Uterus (tissue), 2 donors: Measurements from ENCODE around the gene DLGAP3.

Source experiments
- POLR2A ChIP-seq, 2 donors: fragments of 450-650 bp; IDR thresholded peaks; one replicate each; pipeline ENCODE4 v1.6.1; 2016; ENCODE audit warnings: antibody characterized with exemption in 2 of 2, mild to moderate bottlenecking in 1 of 2, moderate library complexity in 1 of 2
- TF ChIP-seq, protein P1 (sequence below), 4 experiments: fragments of 200-600 bp in 2 of 4; fragments of 450-650 bp in 2 of 4; sonication (generic) in 2 of 4; IDR thresholded peaks; one replicate each; pipeline ENCODE4 v1.5.1; 2016 to 2019; ENCODE audit warnings: antibody characterized with exemption in 4 of 4, mild to moderate bottlenecking in 2 of 4, moderate library complexity in 1 of 4

DNA sequence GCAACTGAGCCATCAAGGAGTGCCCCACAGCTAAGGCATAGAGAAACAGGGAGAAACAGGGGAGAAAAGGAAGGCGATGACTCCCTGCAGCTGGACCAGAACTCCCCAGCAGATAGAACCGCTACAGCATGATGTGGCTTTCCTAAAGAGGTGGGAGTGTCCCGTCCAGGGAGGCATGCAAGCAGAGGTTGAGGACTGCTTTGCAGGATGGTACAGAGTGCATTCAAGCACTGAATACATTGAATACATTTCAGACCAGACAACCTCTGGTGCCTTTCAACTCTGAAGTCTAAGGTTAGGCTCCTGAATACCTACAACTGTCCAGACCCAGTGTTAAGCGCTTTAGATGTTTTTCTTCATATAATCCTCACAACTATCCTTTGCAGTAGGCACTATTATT is 13.3 kb downstream of the DLGAP3 start:
- TF ChIP-seq, protein P1, sequence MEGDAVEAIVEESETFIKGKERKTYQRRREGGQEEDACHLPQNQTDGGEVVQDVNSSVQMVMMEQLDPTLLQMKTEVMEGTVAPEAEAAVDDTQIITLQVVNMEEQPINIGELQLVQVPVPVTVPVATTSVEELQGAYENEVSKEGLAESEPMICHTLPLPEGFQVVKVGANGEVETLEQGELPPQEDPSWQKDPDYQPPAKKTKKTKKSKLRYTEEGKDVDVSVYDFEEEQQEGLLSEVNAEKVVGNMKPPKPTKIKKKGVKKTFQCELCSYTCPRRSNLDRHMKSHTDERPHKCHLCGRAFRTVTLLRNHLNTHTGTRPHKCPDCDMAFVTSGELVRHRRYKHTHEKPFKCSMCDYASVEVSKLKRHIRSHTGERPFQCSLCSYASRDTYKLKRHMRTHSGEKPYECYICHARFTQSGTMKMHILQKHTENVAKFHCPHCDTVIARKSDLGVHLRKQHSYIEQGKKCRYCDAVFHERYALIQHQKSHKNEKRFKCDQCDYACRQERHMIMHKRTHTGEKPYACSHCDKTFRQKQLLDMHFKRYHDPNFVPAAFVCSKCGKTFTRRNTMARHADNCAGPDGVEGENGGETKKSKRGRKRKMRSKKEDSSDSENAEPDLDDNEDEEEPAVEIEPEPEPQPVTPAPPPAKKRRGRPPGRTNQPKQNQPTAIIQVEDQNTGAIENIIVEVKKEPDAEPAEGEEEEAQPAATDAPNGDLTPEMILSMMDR (IDR thresholded peaks at IDR 0.05), result no peak
- no peak for TF ChIP-seq POLR2A (IDR thresholded peaks at IDR 0.05)
